Measurements from ENCODE around the gene PTBP3. TPM values are rescaled to one million over a fixed set of nuclear protein-coding genes. Genes with fewer than 3 reads are reported as not detected.
"Not testable (repeated sequence)": the region's sequence is repeated elsewhere in the genome, so short reads cannot be mapped to it uniquely, and the experiment has no call there.

PTBP3 gene
- polyA plus RNA-seq, 3 donors from 2014 or later: 42.5 to 49.0 (median 42.9) TPM

GRCh38 chr9:112296929-112297328 lies 36.5 kb downstream of the PTBP3 start:
- Mint-ChIP-seq H3K9me3 (no peaks in the 10 kb centered on the region), H3K36me3 (no peaks in the 10 kb centered on the region), H3K4me1 (peaks cover 44 to 85% of the 10 kb centered on the region in 2 donors), H3K4me3 (no peak overlapping the region), H3K27me3 (ENCODE audit: low read depth in 3 of 3) (peaks cover 0 to 1% (median 0%) of the 10 kb centered on the region in 3 donors), H3K27ac (no peak overlapping the region)
- no peak for DNase-seq

GRCh38 chr9:112295174-112295573 lies 38.2 kb downstream of the PTBP3 start:
- H3K9me3 Mint-ChIP-seq: no peaks in the 10 kb centered on the region
- H3K4me3 Mint-ChIP-seq: no peak overlapping the region
- peak overlapping the region in 1 of 6 donors; percentile 23 for H3K27ac Mint-ChIP-seq
- H3K27me3 Mint-ChIP-seq (ENCODE audit: low read depth in 3 of 3): peaks cover 0 to 1% (median 1%) of the 10 kb centered on the region in 3 donors
- no peak for DNase-seq
- H3K36me3 Mint-ChIP-seq: no peaks in the 10 kb centered on the region
- H3K4me1 Mint-ChIP-seq: peaks cover 41 to 79% of the 10 kb centered on the region in 2 donors

GRCh38 chr9:112288029-112288428 lies 45.4 kb downstream of the PTBP3 start:
- H3K9me3 Mint-ChIP-seq: peaks cover 0 to 22% (median 9%) of the 10 kb centered on the region in 6 donors
- H3K4me1 Mint-ChIP-seq: peaks cover 39 to 68% of the 10 kb centered on the region in 2 donors
- H3K27me3 Mint-ChIP-seq (ENCODE audit: low read depth in 3 of 3): peaks cover 0 to 7% (median 5%) of the 10 kb centered on the region in 3 donors
- no peak for DNase-seq
- peaks cover 21 to 47% (median 32%) of the 10 kb centered on the region in 3 donors for H3K36me3 Mint-ChIP-seq
- no peak overlapping the region for H3K4me3 Mint-ChIP-seq
- peak overlapping the region in 2 of 6 donors; percentile 36 to 45 for H3K27ac Mint-ChIP-seq

GRCh38 chr9:112286926-112287325 lies 46.5 kb downstream of the PTBP3 start:
- peaks cover 23 to 52% (median 33%) of the 10 kb centered on the region in 3 donors for H3K36me3 Mint-ChIP-seq
- H3K27me3 Mint-ChIP-seq (ENCODE audit: low read depth in 3 of 3): peaks cover 0 to 8% (median 6%) of the 10 kb centered on the region in 3 donors
- no peak overlapping the region for H3K4me3 Mint-ChIP-seq
- peaks cover 0 to 25% (median 9%) of the 10 kb centered on the region in 6 donors for H3K9me3 Mint-ChIP-seq
- H3K4me1 Mint-ChIP-seq: peaks cover 45 to 68% of the 10 kb centered on the region in 2 donors
- H3K27ac Mint-ChIP-seq: peak overlapping the region in 1 of 6 donors; percentile 4
- no peak for DNase-seq

- Mint-ChIP-seq H3K27ac (no peak overlapping the region), H3K4me1 (peaks cover 46 to 76% of the 10 kb centered on the region in 2 donors), H3K27me3 (ENCODE audit: low read depth in 3 of 3) (peaks cover 0 to 8% (median 4%) of the 10 kb centered on the region in 3 donors), H3K4me3 (no peak overlapping the region), H3K9me3 (peaks cover 0 to 25% (median 9%) of the 10 kb centered on the region in 6 donors), H3K36me3 (peaks cover 23 to 52% (median 33%) of the 10 kb centered on the region in 3 donors)
- DNase-seq: no peak
These were observed 48.4 kb downstream of the PTBP3 start for GRCh38 chr9:112285056-112285455.

- peaks cover 0 to 8% (median 4%) of the 10 kb centered on the region in 3 donors for H3K27me3 Mint-ChIP-seq (ENCODE audit: low read depth in 3 of 3)
- H3K36me3 Mint-ChIP-seq: peaks cover 23 to 47% (median 33%) of the 10 kb centered on the region in 3 donors
- peaks cover 44 to 78% of the 10 kb centered on the region in 2 donors for H3K4me1 Mint-ChIP-seq
- H3K9me3 Mint-ChIP-seq: peaks cover 0 to 25% (median 9%) of the 10 kb centered on the region in 6 donors
- no peak for DNase-seq
- H3K4me3 Mint-ChIP-seq: no peak overlapping the region
- peak overlapping the region in 2 of 6 donors; percentile 13 to 59 for H3K27ac Mint-ChIP-seq
These were observed 49.7 kb downstream of the PTBP3 start for GRCh38 chr9:112283582-112284253.

GRCh38 chr9:112282841-112283240 lies 50.6 kb downstream of the PTBP3 start:
- peaks cover 0 to 25% (median 9%) of the 10 kb centered on the region in 6 donors for H3K9me3 Mint-ChIP-seq
- H3K4me1 Mint-ChIP-seq: peaks cover 42 to 78% of the 10 kb centered on the region in 2 donors
- H3K27ac Mint-ChIP-seq: peak overlapping the region in 2 of 6 donors; percentile 13 to 59
- not testable (repeated sequence) for H3K4me3 Mint-ChIP-seq; H3K27me3 Mint-ChIP-seq (ENCODE audit: low read depth in 3 of 3); DNase-seq
- H3K36me3 Mint-ChIP-seq: peaks cover 23 to 42% (median 33%) of the 10 kb centered on the region in 3 donors

GRCh38 chr9:112280904-112281303 lies 52.5 kb downstream of the PTBP3 start:
- DNase-seq: no peak
- peaks cover 0 to 25% (median 9%) of the 10 kb centered on the region in 6 donors for H3K9me3 Mint-ChIP-seq
- no peak overlapping the region for H3K4me3 Mint-ChIP-seq
- H3K36me3 Mint-ChIP-seq: peaks cover 18 to 33% (median 24%) of the 10 kb centered on the region in 3 donors
- H3K27ac Mint-ChIP-seq: peak overlapping the region in 3 of 6 donors; percentile 51 to 68 (median 62)
- H3K27me3 Mint-ChIP-seq (ENCODE audit: low read depth in 3 of 3): peaks cover 3 to 4% (median 3%) of the 10 kb centered on the region in 3 donors
- H3K4me1 Mint-ChIP-seq: peaks cover 45 to 86% of the 10 kb centered on the region in 2 donors

GRCh38 chr9:112279501-112279900 lies 53.9 kb downstream of the PTBP3 start:
- peaks cover 9 to 19% (median 13%) of the 10 kb centered on the region in 3 donors for H3K36me3 Mint-ChIP-seq

GRCh38 chr9:112278152-112278551 lies 55.3 kb downstream of the PTBP3 start:
- Mint-ChIP-seq H3K4me3 (no peak overlapping the region), H3K36me3 (peaks cover 2 to 6% (median 3%) of the 10 kb centered on the region in 3 donors), H3K9me3 (peaks cover 0 to 3% (median under 1%) of the 10 kb centered on the region in 6 donors), H3K27ac (peak overlapping the region in 5 of 6 donors; percentile 0 to 44 (median 36)), H3K4me1 (peaks cover 59 to 94% of the 10 kb centered on the region in 2 donors), H3K27me3 (ENCODE audit: low read depth in 3 of 3) (peaks cover 1 to 3% (median 2%) of the 10 kb centered on the region in 3 donors)
- DNase-seq: no peak

More at GRCh38 chr9:112279501-112279900, 53.9 kb downstream of the PTBP3 start:
- peaks cover 0 to 17% (median 7%) of the 10 kb centered on the region in 6 donors for H3K9me3 Mint-ChIP-seq
- DNase-seq: no peak
- H3K27ac Mint-ChIP-seq: no peak overlapping the region
- peaks cover 1 to 3% (median 3%) of the 10 kb centered on the region in 3 donors for H3K27me3 Mint-ChIP-seq (ENCODE audit: low read depth in 3 of 3)
- peaks cover 54 to 86% of the 10 kb centered on the region in 2 donors for H3K4me1 Mint-ChIP-seq
- no peak overlapping the region for H3K4me3 Mint-ChIP-seq

GRCh38 chr9:112274600-112274999 lies 58.8 kb downstream of the PTBP3 start:
- H3K4me3 Mint-ChIP-seq: peak overlapping the region in 3 of 5 donors; percentile 15 to 31 (median 17)
- no peaks in the 10 kb centered on the region for H3K36me3 Mint-ChIP-seq
- peaks cover 0 to 3% (median 0%) of the 10 kb centered on the region in 3 donors for H3K27me3 Mint-ChIP-seq (ENCODE audit: low read depth in 3 of 3)
- peaks cover 56 to 84% of the 10 kb centered on the region in 2 donors for H3K4me1 Mint-ChIP-seq
- H3K9me3 Mint-ChIP-seq: no peaks in the 10 kb centered on the region
- no peak for DNase-seq
- H3K27ac Mint-ChIP-seq: peak overlapping the region in 2 of 6 donors; percentile 60 to 73

- H3K4me3 Mint-ChIP-seq: peak overlapping the region in 1 of 5 donors; percentile 0
- no peaks in the 10 kb centered on the region for H3K9me3 Mint-ChIP-seq
- H3K36me3 Mint-ChIP-seq: no peaks in the 10 kb centered on the region
- H3K4me1 Mint-ChIP-seq: peaks cover 60 to 84% of the 10 kb centered on the region in 2 donors
- DNase-seq: no peak
- H3K27me3 Mint-ChIP-seq (ENCODE audit: low read depth in 3 of 3): peaks cover 0 to 3% (median 0%) of the 10 kb centered on the region in 3 donors
- H3K27ac Mint-ChIP-seq: peak overlapping the region in 3 of 6 donors; percentile 50 to 65 (median 62)
These were observed 59.5 kb downstream of the PTBP3 start for GRCh38 chr9:112273876-112274275.

GRCh38 chr9:112271466-112272098 lies 61.8 kb downstream of the PTBP3 start:
- Mint-ChIP-seq H3K4me3 (no peak overlapping the region), H3K27ac (peak overlapping the region in 1 of 6 donors; percentile 73), H3K36me3 (peaks cover 0 to 4% (median 0%) of the 10 kb centered on the region in 3 donors), H3K4me1 (peaks cover 47 to 71% of the 10 kb centered on the region in 2 donors), H3K9me3 (no peaks in the 10 kb centered on the region), H3K27me3 (ENCODE audit: low read depth in 3 of 3) (no peaks in the 10 kb centered on the region)
- no peak for DNase-seq

Measured in immature natural killer cell (primary cell).